HG03103 (cell line): Measurements from ENCODE around the gene CELF4.

ENCODE experiments used
- ATAC-seq: cut with Tn5 transposase; IDR thresholded peaks from one replicate; pipeline ENCODE4 v1.9.1; 2021; ENCODE audit warnings: low read depth; ENCODE audit not compliant: unreplicated experiment

The CELF4 gene

GRCh38 chr18:37575646-37576045 is 10.0 kb upstream of the CELF4 start:
- no peak for ATAC-seq

DNA sequence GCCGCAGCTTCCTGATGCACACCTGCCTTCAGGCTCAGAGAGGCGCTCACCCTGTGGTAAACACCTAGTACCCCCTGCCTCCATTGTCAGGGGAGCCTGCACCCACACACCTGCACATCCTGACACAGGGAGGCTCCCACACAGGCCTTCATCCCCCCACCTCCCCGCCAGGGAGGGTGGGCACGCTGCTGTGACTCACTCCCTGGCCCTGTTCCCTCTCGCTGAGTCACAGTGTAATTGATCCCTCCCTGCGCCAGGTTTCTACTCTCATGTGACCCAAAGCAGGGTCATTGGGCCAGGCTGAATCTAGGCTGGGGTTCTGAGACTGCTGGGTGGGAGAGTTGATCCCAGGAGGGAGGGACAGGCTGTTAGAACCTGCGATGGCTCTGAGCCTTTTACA is 8.5 kb upstream of the CELF4 start:
- no peak for ATAC-seq

DNA sequence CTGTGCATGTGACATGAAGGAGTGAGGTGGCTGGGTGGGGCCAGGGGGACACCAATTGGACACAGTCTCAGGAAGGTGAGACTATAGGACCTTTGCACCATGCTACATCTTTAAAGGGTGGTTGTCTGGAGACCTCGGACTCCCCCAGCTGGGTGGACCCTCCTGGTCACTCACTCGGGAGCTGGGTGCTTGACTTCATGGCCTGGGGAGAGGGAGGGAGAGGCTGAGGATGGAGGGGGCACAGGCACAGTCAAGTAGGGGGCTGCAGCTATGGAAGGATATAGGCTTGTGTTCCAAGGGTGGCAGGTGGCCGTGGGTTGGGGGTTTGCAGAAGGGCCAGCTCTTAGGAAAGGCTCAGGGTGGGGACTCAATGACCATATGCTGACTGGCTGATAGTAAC is 7.1 kb upstream of the CELF4 start:
- ATAC-seq: no peak

DNA sequence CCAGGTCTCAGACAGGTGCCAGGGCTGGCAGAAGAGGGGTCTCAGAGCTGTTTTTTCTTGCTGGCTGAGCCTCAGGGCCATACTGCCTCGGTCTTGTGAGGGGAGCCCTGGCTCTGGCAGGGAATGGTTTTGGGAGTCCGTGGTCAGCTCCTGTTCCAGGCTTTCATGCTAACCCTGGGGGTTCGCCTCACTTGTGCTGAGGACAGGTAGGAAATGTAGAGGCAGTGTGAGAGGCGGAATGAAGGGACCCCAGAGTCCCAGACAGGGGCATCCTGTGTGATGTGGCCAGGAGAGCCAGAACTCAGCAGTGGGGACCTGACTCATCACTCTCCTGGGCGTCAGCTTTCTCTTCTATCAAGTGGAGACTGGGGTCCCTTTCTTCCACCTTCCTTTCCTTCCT is 5.7 kb upstream of the CELF4 start:
- ATAC-seq: no peak

- no peak for ATAC-seq
Measured at GRCh38 chr18:37570336-37570930, 4.8 kb upstream of the CELF4 start.

- no peak for ATAC-seq
Measured at GRCh38 chr18:37568671-37569070, 3.1 kb upstream of the CELF4 start.

- ATAC-seq: no peak
Measured at GRCh38 chr18:37567994-37568359, 2.4 kb upstream of the CELF4 start.

DNA sequence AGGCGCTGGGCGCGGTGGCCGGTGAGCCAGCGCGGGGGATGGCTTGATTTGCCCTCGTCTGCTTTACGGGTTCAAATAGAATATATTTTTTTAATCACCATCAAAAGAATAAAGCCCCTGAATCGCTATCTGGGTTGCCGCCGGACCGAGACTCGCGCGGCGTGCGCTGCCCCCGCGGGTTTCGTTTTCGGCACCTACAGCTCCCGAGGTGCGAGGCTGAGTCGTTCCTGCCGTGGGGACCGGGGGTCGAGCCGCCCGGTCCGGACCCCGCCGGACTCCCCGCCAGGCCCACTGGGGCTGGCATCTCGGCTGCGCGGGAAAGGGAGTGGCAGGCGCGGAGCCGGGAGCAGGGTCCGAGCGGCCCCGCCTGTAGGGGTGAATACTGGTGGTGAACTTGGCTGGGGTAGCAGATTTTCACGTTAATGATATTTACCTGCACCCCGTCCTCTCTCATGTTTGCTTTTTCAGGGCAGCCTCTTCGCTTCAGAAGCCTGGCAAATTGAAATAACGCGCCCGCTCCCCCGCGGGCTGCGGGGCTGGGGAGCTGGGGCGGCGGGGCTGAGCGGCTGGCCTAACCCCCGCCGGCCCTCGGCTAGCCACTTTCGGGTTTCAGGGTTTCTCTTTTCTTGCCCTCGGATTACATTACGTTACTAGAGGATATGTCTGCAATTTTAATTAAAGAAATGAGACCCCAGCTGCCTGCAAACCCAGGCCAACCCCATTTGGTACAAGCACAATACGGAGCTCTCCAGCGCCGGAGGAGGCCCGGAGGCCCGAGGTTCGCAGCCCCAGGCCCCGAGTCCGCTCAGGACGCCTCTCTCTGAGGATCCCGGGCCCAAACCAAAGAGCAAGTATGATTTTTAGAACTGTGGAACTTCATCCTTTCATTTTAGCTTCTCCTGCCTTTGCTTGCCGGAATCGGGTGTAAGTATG is 1.7 kb upstream of the CELF4 start:
- no peak for ATAC-seq

GRCh38 chr18:37566479-37567060 is 972 bp upstream of the CELF4 start:
- no peak for ATAC-seq

DNA sequence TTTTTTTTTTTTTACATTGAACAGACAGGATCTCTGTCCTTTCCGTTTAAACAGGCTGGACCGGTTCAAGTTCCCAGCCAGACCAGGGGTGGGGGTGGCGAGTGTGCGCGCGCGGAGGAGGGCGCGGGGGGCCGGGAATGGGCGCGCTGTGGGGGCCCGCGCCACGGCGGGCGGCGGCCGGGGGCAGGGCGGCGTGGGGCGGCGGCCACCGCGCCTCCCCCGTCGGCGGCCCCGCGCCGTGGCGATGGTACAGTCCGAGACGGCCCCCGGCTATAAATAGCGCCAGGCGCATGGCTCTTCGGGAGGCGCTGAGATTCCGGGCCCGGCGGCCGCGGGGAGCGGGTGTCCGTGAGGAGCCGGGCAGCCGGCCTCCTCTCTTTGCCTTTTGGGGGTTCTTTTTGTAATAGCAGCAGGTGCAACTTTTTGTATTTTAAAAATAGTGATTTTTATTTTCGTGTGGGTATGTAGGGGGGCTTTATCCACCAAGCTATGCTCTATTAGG is 430 bp upstream of the CELF4 start:
- no peak for ATAC-seq

- ATAC-seq: no peak
Measured at GRCh38 chr18:37564711-37565100, 892 bp downstream of the CELF4 start.

DNA sequence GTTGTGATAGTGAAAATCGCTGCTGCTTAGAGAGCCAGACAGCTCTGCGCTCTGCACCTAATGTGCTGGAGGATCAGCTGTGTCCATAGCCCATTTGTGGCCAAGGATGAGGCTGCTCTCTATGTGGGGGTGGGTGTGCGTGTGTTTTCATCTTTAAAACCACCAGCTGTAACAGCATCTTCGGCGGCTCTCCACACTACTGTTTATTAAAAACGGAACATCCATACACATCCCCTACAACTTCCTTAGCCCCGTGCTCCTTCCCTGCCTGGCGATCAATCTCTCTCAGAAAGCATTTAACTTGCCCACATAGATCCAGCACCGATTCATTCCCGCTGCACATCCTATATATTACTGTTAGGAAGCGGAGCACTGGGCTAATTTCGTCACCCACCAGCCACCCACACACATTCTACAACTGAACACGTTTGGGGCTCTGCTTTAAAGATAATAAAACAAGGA is 1.6 kb downstream of the CELF4 start:
- no peak for ATAC-seq

GRCh38 chr18:37561986-37562385 is 3.6 kb downstream of the CELF4 start:
- no peak for ATAC-seq

GRCh38 chr18:37560003-37560402 is 5.6 kb downstream of the CELF4 start:
- no peak for ATAC-seq

GRCh38 chr18:37559194-37559593 is 6.4 kb downstream of the CELF4 start:
- no peak for ATAC-seq

GRCh38 chr18:37554399-37554787 is 11.2 kb downstream of the CELF4 start:
- no peak for ATAC-seq

DNA sequence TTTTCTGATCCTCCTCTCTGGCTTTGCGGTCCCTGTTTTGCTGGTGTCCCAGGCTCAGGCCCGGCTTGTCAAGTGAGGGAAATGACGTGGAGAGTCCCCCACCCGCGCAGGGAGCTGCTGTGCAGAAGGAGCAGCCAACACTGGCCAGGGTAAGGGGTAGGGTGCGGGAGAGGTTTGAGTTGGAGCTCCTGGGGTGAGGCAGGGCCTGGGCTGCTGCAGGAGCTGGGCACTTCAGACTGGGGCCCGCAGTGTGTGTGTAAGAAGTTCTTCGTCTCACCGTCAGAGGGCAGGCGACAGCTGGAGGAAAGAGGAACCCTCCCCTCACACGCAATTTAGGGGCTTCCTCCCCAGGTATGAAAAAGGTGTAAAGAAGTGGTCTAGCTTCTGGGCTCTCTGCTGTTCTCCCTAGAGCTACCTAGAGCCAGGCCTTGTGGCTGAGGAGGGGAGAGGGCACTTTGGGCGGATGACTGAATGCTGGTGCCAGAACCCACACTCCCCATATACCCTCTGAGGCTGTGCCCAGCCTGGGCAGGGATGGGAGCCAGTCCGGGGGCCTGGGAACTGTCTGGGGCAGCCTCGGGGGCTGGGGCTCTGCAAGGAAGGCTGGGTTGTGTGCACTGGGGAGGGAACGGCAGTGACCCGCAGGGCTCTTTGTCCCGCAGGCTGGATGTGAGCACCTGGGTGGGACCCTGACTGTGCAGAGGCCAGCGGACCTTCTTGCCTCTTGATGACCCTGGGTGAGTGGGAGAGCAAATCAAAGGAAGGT is 11.8 kb downstream of the CELF4 start:
- no peak for ATAC-seq

DNA sequence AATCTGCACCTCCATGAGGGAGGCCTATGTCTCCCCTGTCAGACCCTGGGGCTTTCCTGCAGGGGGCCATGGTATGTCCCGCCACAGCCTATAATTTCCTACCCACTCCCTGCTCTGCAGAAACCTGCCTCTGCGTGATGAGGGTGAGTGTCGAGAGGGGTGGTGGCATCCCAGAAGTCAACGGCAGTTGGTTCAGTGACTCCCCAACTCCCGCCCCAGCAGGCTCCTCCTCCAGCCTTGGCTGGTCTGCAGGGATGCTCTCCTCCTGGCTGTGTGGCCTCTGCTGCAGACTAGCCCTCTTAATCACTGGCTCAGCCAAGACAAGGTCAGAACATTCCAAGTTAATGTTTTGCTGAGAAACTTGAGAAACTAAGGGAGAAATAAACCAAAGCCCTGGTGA is 13.3 kb downstream of the CELF4 start:
- ATAC-seq: no peak

DNA sequence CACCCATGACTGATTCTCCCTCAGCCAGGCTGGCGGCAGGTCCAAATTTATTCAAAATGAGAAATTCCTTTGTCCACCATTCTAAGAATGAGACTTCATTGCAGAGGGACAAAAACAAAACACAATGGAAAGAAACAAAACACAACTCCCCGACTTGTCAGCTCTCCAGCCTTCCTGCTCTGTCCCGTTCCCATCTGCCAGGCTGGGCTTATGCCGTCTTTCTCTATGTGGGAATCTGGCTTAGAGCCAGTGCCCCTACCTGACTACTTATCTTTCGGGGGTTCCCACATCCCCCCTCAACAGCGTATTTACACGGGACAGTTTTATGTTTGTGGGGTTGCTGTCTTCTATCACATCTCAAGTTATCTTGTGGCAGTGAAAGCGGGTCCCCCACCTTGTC is 13.8 kb downstream of the CELF4 start:
- ATAC-seq: no peak

DNA sequence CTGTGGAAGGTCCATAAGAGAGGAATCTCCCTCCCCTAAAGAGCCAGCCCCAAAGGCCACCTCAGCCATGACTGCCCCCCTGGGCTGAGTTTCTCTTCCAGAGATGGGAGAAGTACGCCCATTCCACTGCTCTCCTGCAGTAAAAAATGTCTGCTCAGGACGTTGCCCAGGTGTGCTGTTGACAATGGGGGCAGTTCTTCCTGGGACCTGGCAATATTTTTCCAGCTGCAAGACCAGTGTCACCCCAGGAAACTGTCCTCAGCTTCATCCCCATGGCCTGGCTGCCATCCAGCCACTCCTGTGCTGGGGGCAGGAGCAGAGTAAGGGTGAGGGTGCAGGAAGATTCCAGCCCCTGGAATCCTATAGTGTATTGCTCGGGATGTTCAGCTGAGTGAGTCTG is 14.3 kb downstream of the CELF4 start:
- ATAC-seq: no peak
